Right ventricle myocardium superior (tissue), 1 donor: Measurements from ENCODE around the gene CD74. TPM values are rescaled to one million over a fixed set of nuclear protein-coding genes. Genes with fewer than 3 reads are reported as not detected.

Experiments used
- ATAC-seq: fragments of 200-7000 bp; cut with Tn5 transposase; one replicate; pipeline ENCODE4 v1.9.1; 2020; ENCODE audit warnings: mild to moderate bottlenecking; ENCODE audit not compliant: poor library complexity
- DNase-seq: peaks from one replicate; pipeline ENCODE4 v3.0.0-alpha.2; 2020
- intact Hi-C: fragments of 100-400 bp; cut with DNase I; formaldehyde crosslinking; loops from one replicate; pipeline ENCODE4 v1.11.2; 2022
- total RNA-seq: library from RNA; stranded (reverse); fragmentation: NEBNext Ultra II Directional; extraction: Animal tissue kit (Norgen Biotek cat#: 25700); gene quantifications from one replicate; pipeline ENCODE4 v1.2.1, GENCODE V29; 2021
- donor health status: DM: no; HTN: yes; CAD: no; lungs with severe emphysema.

CD74 gene
- total RNA-seq, 1 donor from 2014 or later = 263 TPM

GRCh38 chr5:150355791-150356190 lies 56.9 kb downstream of the CD74 start:
- DNase-seq (no peak), ATAC-seq (no peak)
- intact Hi-C loops = no loop called here

GRCh38 chr5:150353032-150353675 lies 59.6 kb downstream of the CD74 start:
- DNase-seq (no peak), ATAC-seq (no peak)
- intact Hi-C loops = no loop called here

GRCh38 chr5:150352244-150353031 lies 60.3 kb downstream of the CD74 start:
- DNase-seq (no peak), ATAC-seq (no peak)
- intact Hi-C loops = no loop called here

Other genes with a start within 250 kb of the CD74 start
- gene CDX1, start 246.1 kb downstream of the CD74 start, total RNA-seq = not detected
- not detected for gene SLC6A7, start 222.8 kb downstream of the CD74 start, total RNA-seq
- 17.1 TPM for gene CAMK2A, start 123.1 kb downstream of the CD74 start, total RNA-seq
- 0.38 TPM for gene ARSI, start 110.0 kb downstream of the CD74 start, total RNA-seq
- 17.3 TPM for gene TCOF1, start 55.2 kb downstream of the CD74 start, total RNA-seq
- gene RPS14, start 36.8 kb upstream of the CD74 start, total RNA-seq = 1,133 TPM
- 50.8 TPM for gene NDST1, start 95.2 kb upstream of the CD74 start, total RNA-seq
- 645 TPM for gene SYNPO, start 227.8 kb upstream of the CD74 start, total RNA-seq
- gene MYOZ3, start 248.3 kb upstream of the CD74 start, total RNA-seq = 4.0 TPM